H1 (cell line): ENCODE measurements around the gene SLC39A13. TPM values are rescaled to one million over a fixed set of nuclear protein-coding genes. Genes with fewer than 3 reads are reported as not detected.

ENCODE experiments used
- CTCF ChIA-PET: fragments of 300-600 bp; sonication (Branson Sonifier 250); formaldehyde crosslinking; loops from one replicate; lab custom pipeline; 2021; ENCODE audit not compliant: partially characterized antibody; lab: Charles Lee
- POLR2A ChIA-PET: fragments of 300-600 bp; sonication (Branson Sonifier 250); formaldehyde crosslinking; loops from one replicate; lab custom pipeline; 2021; ENCODE audit warnings: inconsistent platforms; ENCODE audit not compliant: partially characterized antibody; lab: Charles Lee
- DNase-seq, 2 experiments: peaks; one replicate each; pipeline versions ENCODE4 v3.0.0 to v3.0.0-alpha.2; 2010 to 2022; ENCODE audit warnings: low spot score in 2 of 2, low read depth in 1 of 2, mixed read lengths in 1 of 2
- FAIRE-seq: peaks from 2 replicates; lab custom pipeline; 2011; peaks lifted over from hg19 to GRCh38; lab: Jason Lieb, UNC
- H2AFZ ChIP-seq: 2 replicates; pipeline ENCODE4 v1.8.1; 2012; ENCODE audit warnings: low read length, inconsistent platforms
- H2AK5ac ChIP-seq: 2 replicates; pipeline ENCODE4 v1.6.1; 2013; ENCODE audit warnings: low read depth, low read length
- H2BK120ac ChIP-seq: replicated peaks from 2 replicates; pipeline ENCODE3; 2013; ENCODE audit warnings: low read depth, low read length, inconsistent platforms
- H2BK12ac ChIP-seq: 2 replicates; pipeline ENCODE4 v1.6.1; 2013; ENCODE audit warnings: low read depth, low read length
- H2BK15ac ChIP-seq: 2 replicates; pipeline ENCODE4 v1.6.1; 2013; ENCODE audit warnings: low read length
- H2BK20ac ChIP-seq: 2 replicates; pipeline ENCODE4 v1.6.1; 2013; ENCODE audit warnings: low read length
- H2BK5ac ChIP-seq: 2 replicates; pipeline ENCODE4 v1.6.1; 2013; ENCODE audit warnings: low read depth, low read length
- H3K14ac ChIP-seq: 2 replicates; pipeline ENCODE4 v1.6.1; 2013; ENCODE audit warnings: inconsistent platforms; ENCODE audit not compliant: insufficient read length
- H3K18ac ChIP-seq: 2 replicates; pipeline ENCODE4 v1.6.1; 2013; ENCODE audit warnings: low read length; ENCODE audit errors: extremely low read depth
- H3K23ac ChIP-seq: 2 replicates; pipeline ENCODE4 v1.6.1; 2013; ENCODE audit warnings: inconsistent platforms; ENCODE audit not compliant: insufficient read length
- H3K23me2 ChIP-seq: 2 replicates; pipeline ENCODE4 v1.6.1; 2013; ENCODE audit warnings: low read depth, low read length
- H3K27ac ChIP-seq: 2 replicates; pipeline ENCODE4 v1.6.1; 2011; ENCODE audit warnings: low read depth, low read length, inconsistent platforms
- H3K27me3 ChIP-seq, 4 experiments: replicated peaks in 1 of 4; 1 replicate in 1 of 4; 2 replicates in 3 of 4; pipeline versions ENCODE4 v1.6.1 to v1.8.1; 2011 to 2013; ENCODE audit warnings: low read length in 3 of 4, mild to moderate bottlenecking in 3 of 4, inconsistent platforms in 2 of 4, mixed read lengths in 2 of 4, moderate library complexity in 1 of 4; ENCODE audit not compliant: control insufficient read depth in 3 of 4, insufficient read depth in 3 of 4; ENCODE audit errors: extremely low read depth in 1 of 4
- H3K36me3 ChIP-seq, 4 experiments: 2 replicates each; pipeline versions ENCODE4 v1.6.1 to v1.8.1; 2011 to 2013; ENCODE audit warnings: mild to moderate bottlenecking in 4 of 4, low read length in 3 of 4, moderate library complexity in 2 of 4, control low read depth in 1 of 4, inconsistent platforms in 1 of 4; ENCODE audit not compliant: insufficient read depth in 4 of 4, control insufficient read depth in 2 of 4
- H3K4ac ChIP-seq: replicated peaks from 2 replicates; pipeline ENCODE3; 2013; ENCODE audit warnings: low read length, low read depth, mixed read lengths, inconsistent platforms; ENCODE audit not compliant: insufficient read length
- H3K4me1 ChIP-seq, 4 experiments: replicated peaks in 1 of 4; 1 replicate in 1 of 4; 2 replicates in 3 of 4; pipeline versions ENCODE4 v1.6.1 to v1.8.1; 2011 to 2013; ENCODE audit warnings: low read length in 3 of 4, inconsistent platforms in 2 of 4, mixed read lengths in 1 of 4; ENCODE audit not compliant: insufficient read depth in 4 of 4, control insufficient read depth in 3 of 4
- H3K4me2 ChIP-seq, 2 experiments: 2 replicates each; pipeline versions ENCODE4 v1.6.1 to v1.8.1; 2011 to 2013; ENCODE audit warnings: low read depth in 2 of 2, low read length in 2 of 2, control low read depth in 1 of 2, inconsistent platforms in 1 of 2, mild to moderate bottlenecking in 1 of 2; ENCODE audit not compliant: insufficient read depth in 1 of 2
- H3K4me3 ChIP-seq, 4 experiments: fragments of 200-600, 300-600 bp in 1 of 4; sonication (generic), shearing (Covaris generic), sonication (Bioruptor Twin) in 1 of 4; 2 replicates each; pipeline versions ENCODE4 v1.5.1 to v1.8.1; 2011 to 2016; ENCODE audit warnings: low read length in 4 of 4, low read depth in 3 of 4, control low read depth in 2 of 4, inconsistent platforms in 2 of 4, mild to moderate bottlenecking in 2 of 4, mixed read lengths in 1 of 4, moderate library complexity in 1 of 4; ENCODE audit not compliant: insufficient read depth in 2 of 4; ENCODE audit errors: extremely low read depth in 1 of 4
- H3K56ac ChIP-seq: replicated peaks from 2 replicates; pipeline ENCODE3; 2013; ENCODE audit warnings: low read depth, mild to moderate bottlenecking, mixed read lengths, low read length, inconsistent platforms; ENCODE audit not compliant: insufficient read length
- H3K79me1 ChIP-seq: 2 replicates; pipeline ENCODE4 v1.6.1; 2013; ENCODE audit warnings: low read depth, low read length, control low read depth
- H3K79me2 ChIP-seq, 2 experiments: 2 replicates each; pipeline versions ENCODE4 v1.6.1 to v1.8.1; 2012 to 2013; ENCODE audit warnings: low read length in 2 of 2, mild to moderate bottlenecking in 2 of 2, inconsistent platforms in 1 of 2; ENCODE audit not compliant: insufficient read depth in 2 of 2, control insufficient read depth in 1 of 2
- H3K9ac ChIP-seq, 4 experiments: replicated peaks in 1 of 4; 1 replicate in 1 of 4; 2 replicates in 3 of 4; pipeline versions ENCODE4 v1.6.1 to v1.8.1; 2011 to 2013; ENCODE audit warnings: low read depth in 3 of 4, low read length in 3 of 4, control low read depth in 2 of 4, mild to moderate bottlenecking in 2 of 4, moderate library complexity in 2 of 4, inconsistent platforms in 1 of 4; ENCODE audit errors: extremely low read depth in 1 of 4
- H3K9me3 ChIP-seq, 2 experiments: 2 replicates each; pipeline versions ENCODE4 v1.6.1 to v1.8.1; 2012 to 2013; ENCODE audit warnings: mild to moderate bottlenecking in 2 of 2, moderate library complexity in 2 of 2, control low read depth in 1 of 2, inconsistent platforms in 1 of 2, low read depth in 1 of 2, low read length in 1 of 2, mixed read lengths in 1 of 2; ENCODE audit not compliant: insufficient read depth in 2 of 2
- H4K20me1 ChIP-seq, 2 experiments: replicated peaks in 1 of 2; 2 replicates each; pipeline versions ENCODE3 to v1.8.1; 2011 to 2013; ENCODE audit warnings: inconsistent platforms in 2 of 2, low read length in 2 of 2, mild to moderate bottlenecking in 1 of 2; ENCODE audit not compliant: insufficient read depth in 2 of 2, control insufficient read depth in 1 of 2
- H4K5ac ChIP-seq: 2 replicates; pipeline ENCODE4 v1.6.1; 2013; ENCODE audit warnings: low read length, low read depth, mixed read lengths, inconsistent platforms; ENCODE audit not compliant: insufficient read length
- H4K8ac ChIP-seq: 2 replicates; pipeline ENCODE4 v1.8.0; 2013; ENCODE audit warnings: mild to moderate bottlenecking, moderate library complexity, low read length, inconsistent platforms; ENCODE audit not compliant: insufficient read depth; ENCODE audit errors: extremely low read depth
- H4K91ac ChIP-seq: replicated peaks from 2 replicates; pipeline ENCODE3; 2013; ENCODE audit warnings: low read length, mixed read lengths, inconsistent platforms; ENCODE audit not compliant: insufficient read length
- CHD1 ChIP-seq: IDR thresholded peaks from 2 replicates; pipeline ENCODE4 v1.6.1; 2012; ENCODE audit warnings: low read depth, low read length, improper control_type of control experiment
- YY1 ChIP-seq: IDR thresholded peaks from 2 replicates; pipeline ENCODE4 v1.6.1; 2011; ENCODE audit warnings: low read depth, mild to moderate bottlenecking, low read length
- WGBS, 2 experiments: shearing (Covaris generic) in 1 of 2; methylation state at CpG; one replicate each; pipeline versions ENCODE4 v1.1.6 to v1.1.7; 2013 to 2015; ENCODE audit warnings: low lambda C conversion rate in 2 of 2, mixed read lengths in 2 of 2, inconsistent platforms in 1 of 2, low coverage in 1 of 2, missing lambda C conversion rate in 1 of 2; ENCODE audit not compliant: insufficient replicate concordance in 2 of 2, insufficient coverage in 1 of 2, insufficient read length in 1 of 2; ENCODE audit errors: extremely low coverage in 1 of 2, missing lambda C conversion rate in 1 of 2; 5-methylcytosine and 5-hydroxymethylcytosine counted together
- polyA plus RNA-seq, 7 experiments: library from polyadenylated mRNA; depleted of rRNA in 3 of 7; stranded (reverse) in 5 of 7; unstranded in 2 of 7; fragments of >200 nt in 5 of 7; fragments of 200-250 nt in 2 of 7; gene quantifications; 1 replicate in 5 of 7; 2 replicates in 1 of 7; 4 replicates in 1 of 7; pipeline versions ENCODE4 v1.2.1 to v1.2.3, GENCODE V29; 2011 to 2013; ENCODE audit warnings: missing spikeins in 2 of 7, mixed read lengths in 2 of 7
- total RNA-seq: library from RNA; stranded (reverse); fragmentation: NEBNext Ultra II Directional; extraction: Animal tissue kit (Norgen Biotek cat#: 25700); gene quantifications from 2 replicates; pipeline ENCODE4 v1.2.1, GENCODE V29; 2021

SLC39A13 gene
- total and polyA plus RNA-seq, 2 of the 8 experiments (the other 6 are each of a cell fraction or from before 2014, with no cell fraction given) = 23.2 to 30.0 TPM

DNA sequence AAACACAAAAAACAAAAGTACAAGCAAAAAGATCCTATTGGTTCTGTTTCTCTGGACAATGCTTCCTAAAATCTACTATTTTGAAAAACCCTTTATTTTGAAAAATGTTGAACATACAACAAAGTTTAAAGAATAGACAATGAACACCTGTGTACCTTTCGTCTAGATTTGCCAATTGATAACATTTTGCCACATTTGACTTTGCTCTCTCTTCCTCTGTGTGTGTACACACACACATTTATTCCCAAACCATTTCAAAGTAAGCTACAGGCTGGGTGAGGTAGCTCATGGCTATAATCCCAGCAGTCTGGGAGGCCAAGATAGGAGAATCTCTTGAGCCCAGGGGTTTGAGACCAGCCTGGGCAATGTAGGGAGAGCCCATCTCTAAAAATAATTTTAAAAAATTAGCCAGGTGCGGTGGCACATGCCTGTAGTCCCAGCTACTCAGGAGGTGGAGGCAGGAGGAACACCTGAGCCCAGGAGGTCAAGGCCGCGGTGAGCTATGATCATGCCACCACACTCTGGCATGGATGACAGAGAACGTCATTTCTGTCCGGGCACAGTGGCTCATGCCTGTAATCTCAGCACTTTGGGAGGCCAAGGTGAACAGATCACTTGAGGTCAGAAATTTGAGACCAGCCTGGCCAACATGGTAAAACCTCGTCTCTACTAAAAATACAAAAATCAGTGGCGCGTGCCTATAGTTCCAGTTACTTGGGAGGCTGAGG, 23.1 kb downstream of the SLC39A13 start:
- Histone ChIP-seq H3K4me2 (no peak overlapping the region), H3K9ac (no peak overlapping the region), H3K9me3 (no peaks in the 10 kb centered on the region), H4K8ac (no peak overlapping the region), H3K27me3 (no peaks in the 10 kb centered on the region), H2AFZ (no peak overlapping the region), H4K91ac (no peak overlapping the region), H3K36me3 (no peaks in the 10 kb centered on the region), H2BK120ac (no peak overlapping the region), H3K27ac (no peak overlapping the region), H3K4me1 (no peaks in the 10 kb centered on the region; a peak in 1 of 7 replicates), H2BK20ac (no peak overlapping the region), H3K18ac (no peak overlapping the region), H4K20me1 (no peaks in the 10 kb centered on the region), H3K56ac (no peak overlapping the region), H3K79me1 (no peaks in the 10 kb centered on the region), H2BK15ac (no peak overlapping the region), H2AK5ac (no peak overlapping the region), H3K14ac (no peak overlapping the region), H2BK12ac (no peak overlapping the region), H4K5ac (no peak overlapping the region), H3K23me2 (no peaks in the 10 kb centered on the region; the same call in 1 of the 2 replicates), H2BK5ac (no peak overlapping the region), H3K23ac (no peak overlapping the region), H3K4ac (no peak overlapping the region), H3K79me2 (no peaks in the 10 kb centered on the region), H3K4me3 (no peak overlapping the region)
- TF ChIP-seq YY1 (no peak), CHD1 (no peak)
- FAIRE-seq (no peak), DNase-seq (no peak)
- ChIA-PET POLR2A (interaction anchor here (1.3 to 1.6 kb wide), 2 partner anchors 15 to 24 kb away, joined by 3 to 4 read pairs; no protein-coding TSS in a partner anchor), CTCF (interaction anchor here (0.8 to 1.8 kb wide), 4 partner anchors 23 to 160 kb away, joined by 3 to 6 read pairs (median 4); no protein-coding TSS in a partner anchor)
- 91% methylated on average over 9 of the region's 9 CpGs; no CpG with 5 or more reads in 1 of the 2 experiments for WGBS, 2 experiments
